CD4-positive, alpha-beta T cell (primary cell): ENCODE results near the gene DIS3L2. TPM values are rescaled to one million over a fixed set of nuclear protein-coding genes. Genes with fewer than 3 reads are reported as not detected.

Source experiments
- ATAC-seq: fragments of 200-7000 bp; cut with Tn5 transposase; one replicate; pipeline ENCODE4 v1.10.0; 2022; ENCODE audit warnings: mild to moderate bottlenecking; ENCODE audit not compliant: poor library complexity
- CTCF ChIA-PET: fragments of 350-600 bp; sonication (Branson Sonifier 250); formaldehyde crosslinking; loops from one replicate; lab custom pipeline; 2021; ENCODE audit warnings: antibody characterized with exemption, inconsistent platforms; lab: Charles Lee
- POLR2A ChIA-PET: fragments of 350-600 bp; sonication (Branson Sonifier 250); formaldehyde crosslinking; loops from one replicate; lab custom pipeline; 2021; ENCODE audit warnings: antibody characterized with exemption, inconsistent platforms; lab: Charles Lee
- DNase-seq, 14 experiments: peaks; one replicate each; pipeline ENCODE4 v3.0.0-alpha.2; 2013 to 2020; ENCODE audit warnings: mixed read lengths in 2 of 14
- H3K27ac ChIP-seq, 2 donors: one replicate each; pipeline versions ENCODE4 v1.5.1 to v1.7.0; 2013; ENCODE audit warnings: low read length in 2 of 2, low read depth in 1 of 2, mild to moderate bottlenecking in 1 of 2
- H3K27me3 ChIP-seq, 2 experiments: 1 replicate in 1 of 2; 2 replicates in 1 of 2; pipeline versions ENCODE4 v1.6.1 to v1.7.0; 2013; ENCODE audit warnings: low read length in 2 of 2, control low read depth in 1 of 2, mild to moderate bottlenecking in 1 of 2, moderate library complexity in 1 of 2; ENCODE audit not compliant: insufficient read depth in 2 of 2, control insufficient read depth in 1 of 2
- H3K36me3 ChIP-seq: one replicate; pipeline ENCODE4 v1.6.1; 2013; ENCODE audit warnings: low read length, control low read depth; ENCODE audit not compliant: insufficient read depth
- H3K4me1 ChIP-seq: one replicate; pipeline ENCODE4 v1.6.1; 2013; ENCODE audit warnings: low read length, control low read depth; ENCODE audit not compliant: insufficient read depth
- H3K4me3 ChIP-seq: one replicate; pipeline ENCODE4 v1.5.1; 2013; ENCODE audit warnings: mild to moderate bottlenecking, low read length, moderate library complexity
- H3K9me3 ChIP-seq, 2 experiments: 1 replicate in 1 of 2; 2 replicates in 1 of 2; pipeline versions ENCODE4 v1.6.1 to v1.7.0; 2013; ENCODE audit warnings: low read length in 2 of 2, mild to moderate bottlenecking in 2 of 2, control low read depth in 1 of 2, moderate library complexity in 1 of 2; ENCODE audit not compliant: control insufficient read depth in 1 of 2, insufficient read depth in 1 of 2
- H3K27ac Mint-ChIP-seq: one replicate; pipeline ENCODE4 v1.8.0; 2020; ENCODE audit warnings: mixed read lengths
- H3K27me3 Mint-ChIP-seq: one replicate; pipeline ENCODE4 v1.8.0; 2021; ENCODE audit warnings: mixed read lengths
- H3K36me3 Mint-ChIP-seq: one replicate; pipeline ENCODE4 v1.8.0; 2021; ENCODE audit warnings: low read depth, mixed read lengths
- H3K4me1 Mint-ChIP-seq: one replicate; pipeline ENCODE4 v1.8.0; 2021; ENCODE audit warnings: low read depth, mixed read lengths
- H3K4me3 Mint-ChIP-seq: one replicate; pipeline ENCODE4 v1.8.0; 2020; ENCODE audit warnings: mild to moderate bottlenecking, mixed read lengths
- H3K9me3 Mint-ChIP-seq: one replicate; pipeline ENCODE4 v1.8.0; 2020; ENCODE audit warnings: mixed read lengths
- intact Hi-C, 2 experiments: fragments of 100-400 bp; cut with DNase I in 1 of 2; cut with micrococcal nuclease in 1 of 2; formaldehyde crosslinking; loops; one replicate each; pipeline versions ENCODE4 v1.15.1 to v1.9.0; 2023 to 2025; cut with DNase I, micrococcal nuclease
- total RNA-seq, 174 experiments: library from RNA in 2 of 174; stranded (reverse) in 2 of 174; gene quantifications; one replicate each; pipeline ENCODE4 v1.2.3 and lab custom pipeline; 2021 to 2026
- TF ChIP-seq, protein P1 (sequence below): fragments of 200-600 bp; IDR thresholded peaks from one replicate; pipeline ENCODE4 v1.8.0; 2022; ENCODE audit warnings: antibody characterized with exemption, mild to moderate bottlenecking

Gene DIS3L2
- total RNA-seq, 2 experiments from 2014 or later: 59.8 to 62.9 TPM

DNA sequence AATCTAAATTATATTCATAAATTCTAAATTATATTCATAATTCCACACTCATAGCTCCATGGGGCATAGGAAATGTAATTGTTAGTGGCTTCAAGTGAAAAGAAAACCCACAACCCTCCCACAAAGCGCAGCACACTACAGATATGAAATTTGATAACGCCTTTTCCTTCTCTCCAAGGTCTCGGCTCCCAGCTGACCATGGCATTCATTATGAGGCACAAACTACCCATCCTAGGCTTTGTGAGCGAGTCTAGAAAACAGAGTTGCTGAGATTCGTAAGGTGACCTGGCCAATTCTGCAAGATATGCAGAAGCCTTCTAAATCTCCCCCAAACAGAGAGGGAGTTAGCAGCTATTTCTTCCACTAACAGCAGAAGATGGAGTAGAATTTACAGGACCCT, 40.7 kb upstream of the DIS3L2 start:
- H3K27me3 Mint-ChIP-seq: peaks cover 25% of the 10 kb centered on the region
- no peaks in the 10 kb centered on the region for H3K4me1 Mint-ChIP-seq
- POLR2A ChIA-PET: no interaction called here
- DNase-seq (no peak), ATAC-seq (no peak)
- CTCF ChIA-PET: interaction anchor here (0.6 kb wide), 1 partner anchor 773 kb away, joined by 3 read pairs; no protein-coding TSS in a partner anchor
- Histone ChIP-seq H3K27ac (no peak overlapping the region), H3K4me1 (peaks cover 10% of the 10 kb centered on the region), H3K4me3 (no peak overlapping the region), H3K9me3 (no peaks in the 10 kb centered on the region), H3K36me3 (no peaks in the 10 kb centered on the region), H3K27me3 (peaks cover 23 to 25% of the 10 kb centered on the region in 2 experiments)
- H3K27ac Mint-ChIP-seq: no peak overlapping the region
- no peaks in the 10 kb centered on the region for H3K9me3 Mint-ChIP-seq
- H3K4me3 Mint-ChIP-seq: no peak overlapping the region
- no peaks in the 10 kb centered on the region for H3K36me3 Mint-ChIP-seq
- intact Hi-C loops: loop anchor here in 1 of 2 experiments (10.0 kb wide), 1 partner anchor 604 kb away; the partner anchor contains the start of genes CHRND and PRSS56
- TF ChIP-seq, protein P1, sequence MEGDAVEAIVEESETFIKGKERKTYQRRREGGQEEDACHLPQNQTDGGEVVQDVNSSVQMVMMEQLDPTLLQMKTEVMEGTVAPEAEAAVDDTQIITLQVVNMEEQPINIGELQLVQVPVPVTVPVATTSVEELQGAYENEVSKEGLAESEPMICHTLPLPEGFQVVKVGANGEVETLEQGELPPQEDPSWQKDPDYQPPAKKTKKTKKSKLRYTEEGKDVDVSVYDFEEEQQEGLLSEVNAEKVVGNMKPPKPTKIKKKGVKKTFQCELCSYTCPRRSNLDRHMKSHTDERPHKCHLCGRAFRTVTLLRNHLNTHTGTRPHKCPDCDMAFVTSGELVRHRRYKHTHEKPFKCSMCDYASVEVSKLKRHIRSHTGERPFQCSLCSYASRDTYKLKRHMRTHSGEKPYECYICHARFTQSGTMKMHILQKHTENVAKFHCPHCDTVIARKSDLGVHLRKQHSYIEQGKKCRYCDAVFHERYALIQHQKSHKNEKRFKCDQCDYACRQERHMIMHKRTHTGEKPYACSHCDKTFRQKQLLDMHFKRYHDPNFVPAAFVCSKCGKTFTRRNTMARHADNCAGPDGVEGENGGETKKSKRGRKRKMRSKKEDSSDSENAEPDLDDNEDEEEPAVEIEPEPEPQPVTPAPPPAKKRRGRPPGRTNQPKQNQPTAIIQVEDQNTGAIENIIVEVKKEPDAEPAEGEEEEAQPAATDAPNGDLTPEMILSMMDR: no peak

DNA sequence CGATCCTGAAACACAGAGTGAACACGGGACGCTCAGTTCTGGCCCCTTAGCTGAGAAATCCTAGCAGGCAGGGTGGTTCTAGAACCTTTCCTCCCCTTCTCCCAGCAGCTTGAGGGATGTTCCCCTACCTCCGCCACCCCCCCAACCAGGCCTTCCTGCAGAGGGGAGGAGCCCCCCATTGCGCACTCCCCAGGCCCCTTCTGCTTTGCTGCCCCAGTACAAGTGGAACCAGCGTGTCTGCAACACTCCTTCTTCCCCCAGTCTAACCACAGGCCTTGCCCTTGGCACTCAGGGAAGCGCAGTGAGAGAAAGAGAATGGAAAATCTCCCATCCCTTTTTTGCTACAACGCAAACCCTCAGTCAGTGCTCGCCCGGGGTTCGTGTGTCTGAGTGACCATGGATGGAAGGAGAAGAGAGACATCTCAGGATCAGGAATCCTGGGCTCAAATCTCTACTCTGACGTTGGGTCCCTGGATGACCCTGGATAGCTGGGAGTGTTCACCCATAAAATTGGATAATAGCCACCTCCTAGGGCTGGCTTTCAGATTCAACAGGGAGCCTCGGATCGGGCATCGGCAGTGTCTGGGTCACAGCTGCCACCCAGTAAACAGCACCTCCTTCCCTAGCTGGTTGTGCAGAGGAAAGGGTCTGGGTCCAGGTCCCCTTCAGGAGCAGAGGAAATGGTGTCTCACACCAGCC, 39.1 kb upstream of the DIS3L2 start:
- Mint-ChIP-seq H3K4me3 (no peak overlapping the region), H3K27me3 (peaks cover 36% of the 10 kb centered on the region), H3K27ac (no peak overlapping the region), H3K9me3 (no peaks in the 10 kb centered on the region), H3K36me3 (no peaks in the 10 kb centered on the region), H3K4me1 (peaks cover 6% of the 10 kb centered on the region)
- DNase-seq (no peak), ATAC-seq (no peak)
- Histone ChIP-seq H3K27ac (no peak overlapping the region), H3K9me3 (peaks cover 0 to 6% of the 10 kb centered on the region in 2 experiments), H3K36me3 (no peaks in the 10 kb centered on the region), H3K4me1 (peaks cover 22% of the 10 kb centered on the region), H3K27me3 (peaks cover 38 to 40% of the 10 kb centered on the region in 2 experiments), H3K4me3 (no peak overlapping the region)
- TF ChIP-seq, protein P1: no peak
- POLR2A ChIA-PET: no interaction called here
- CTCF ChIA-PET: no interaction called here
- intact Hi-C loops: loop anchor here in 1 of 2 experiments (10.0 kb wide), 1 partner anchor 602 kb away; the partner anchor contains the start of genes CHRND and PRSS56

DNA sequence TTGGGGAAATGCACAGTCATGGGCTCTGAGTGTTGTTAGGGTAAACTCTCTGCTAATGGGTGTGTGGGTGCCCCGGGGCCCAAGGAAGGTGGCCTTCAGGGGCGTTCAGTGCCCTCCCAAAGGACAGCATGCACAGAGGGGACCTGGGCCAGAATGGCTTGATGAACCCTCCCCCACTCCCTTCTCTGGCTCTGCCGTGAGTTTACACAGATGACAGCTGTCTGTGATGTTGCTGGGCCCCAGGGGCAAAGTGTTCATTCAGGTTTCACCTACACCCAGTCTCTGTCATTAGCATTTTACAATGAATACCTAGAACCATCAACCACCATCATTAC, 38.5 kb upstream of the DIS3L2 start:
- Mint-ChIP-seq H3K27ac (no peak overlapping the region), H3K9me3 (no peaks in the 10 kb centered on the region), H3K36me3 (no peaks in the 10 kb centered on the region), H3K4me3 (no peak overlapping the region), H3K27me3 (peaks cover 41% of the 10 kb centered on the region), H3K4me1 (peaks cover 6% of the 10 kb centered on the region)
- H3K9me3 ChIP-seq: peaks cover 0 to 6% of the 10 kb centered on the region in 2 experiments
- no peak overlapping the region for H3K4me3 ChIP-seq
- intact Hi-C loops: loop anchor here in 1 of 2 experiments (10.0 kb wide), 1 partner anchor 602 kb away; the partner anchor contains the start of genes CHRND and PRSS56
- peaks cover 43 to 44% of the 10 kb centered on the region in 2 experiments for H3K27me3 ChIP-seq
- CTCF ChIA-PET: interaction anchor here (1.4 kb wide), 1 partner anchor 404 kb away, joined by 4 read pairs; no protein-coding TSS in a partner anchor
- POLR2A ChIA-PET: no interaction called here
- no peaks in the 10 kb centered on the region for H3K36me3 ChIP-seq
- TF ChIP-seq, protein P1: no peak
- no peak overlapping the region for H3K27ac ChIP-seq
- peaks cover 22% of the 10 kb centered on the region for H3K4me1 ChIP-seq
- DNase-seq: no peak
- ATAC-seq: no peak
